HL-60/S4 treated with retinoic acid at 250 ng/mL for 4 days and 3 days (cell line): ENCODE results near the gene TSPEAR.

Experiments used
- in situ Hi-C: fragments of 300-500 bp; cut with MboI; formaldehyde crosslinking; loops from 2 replicates; pipeline ENCODE4 v1.7.0; 2022; ENCODE audit warnings: low sequenced_read_pairs

Gene TSPEAR

GRCh38 chr21:44723177-44724131, 12.1 kb upstream of the TSPEAR start:
- in situ Hi-C loops: no loop called here

- in situ Hi-C loops: no loop called here
These were observed 11.4 kb upstream of the TSPEAR start for GRCh38 chr21:44722731-44723130.

GRCh38 chr21:44720170-44720569, 8.8 kb upstream of the TSPEAR start:
- in situ Hi-C loops: no loop called here

- in situ Hi-C loops: no loop called here
These were observed 7.2 kb upstream of the TSPEAR start for GRCh38 chr21:44718571-44718970.

GRCh38 chr21:44718093-44718492, 6.7 kb upstream of the TSPEAR start:
- in situ Hi-C loops: no loop called here

GRCh38 chr21:44716984-44717383, 5.6 kb upstream of the TSPEAR start:
- in situ Hi-C loops: no loop called here

- in situ Hi-C loops: no loop called here
These were observed 3.5 kb upstream of the TSPEAR start for GRCh38 chr21:44714905-44715304.

- in situ Hi-C loops: no loop called here
These were observed 2.5 kb upstream of the TSPEAR start for GRCh38 chr21:44713846-44714245.

GRCh38 chr21:44713130-44713529, 1.8 kb upstream of the TSPEAR start:
- in situ Hi-C loops: no loop called here

- in situ Hi-C loops: no loop called here
These were observed 1.0 kb upstream of the TSPEAR start for GRCh38 chr21:44712203-44713028.

GRCh38 chr21:44710756-44711326, 531 bp downstream of the TSPEAR start:
- in situ Hi-C loops: no loop called here

GRCh38 chr21:44710294-44710665, 1.1 kb downstream of the TSPEAR start:
- in situ Hi-C loops: no loop called here

GRCh38 chr21:44709426-44710293, 1.7 kb downstream of the TSPEAR start:
- in situ Hi-C loops: no loop called here

- in situ Hi-C loops: no loop called here
These were observed 2.4 kb downstream of the TSPEAR start for GRCh38 chr21:44708866-44709425.

- in situ Hi-C loops: no loop called here
These were observed 3.0 kb downstream of the TSPEAR start for GRCh38 chr21:44708213-44708865.

- in situ Hi-C loops: no loop called here
These were observed 4.4 kb downstream of the TSPEAR start for GRCh38 chr21:44706706-44707581.

GRCh38 chr21:44706026-44706705, 5.2 kb downstream of the TSPEAR start:
- in situ Hi-C loops: no loop called here

- in situ Hi-C loops: no loop called here
These were observed 6.8 kb downstream of the TSPEAR start for GRCh38 chr21:44704636-44705001.
